Measurements from ENCODE around the gene TSPO. TPM values are rescaled to one million over a fixed set of nuclear protein-coding genes. Genes with fewer than 3 reads are reported as not detected.

TSPO gene
- total RNA-seq, 1 experiment from 2014 or later: 243 TPM

DNA sequence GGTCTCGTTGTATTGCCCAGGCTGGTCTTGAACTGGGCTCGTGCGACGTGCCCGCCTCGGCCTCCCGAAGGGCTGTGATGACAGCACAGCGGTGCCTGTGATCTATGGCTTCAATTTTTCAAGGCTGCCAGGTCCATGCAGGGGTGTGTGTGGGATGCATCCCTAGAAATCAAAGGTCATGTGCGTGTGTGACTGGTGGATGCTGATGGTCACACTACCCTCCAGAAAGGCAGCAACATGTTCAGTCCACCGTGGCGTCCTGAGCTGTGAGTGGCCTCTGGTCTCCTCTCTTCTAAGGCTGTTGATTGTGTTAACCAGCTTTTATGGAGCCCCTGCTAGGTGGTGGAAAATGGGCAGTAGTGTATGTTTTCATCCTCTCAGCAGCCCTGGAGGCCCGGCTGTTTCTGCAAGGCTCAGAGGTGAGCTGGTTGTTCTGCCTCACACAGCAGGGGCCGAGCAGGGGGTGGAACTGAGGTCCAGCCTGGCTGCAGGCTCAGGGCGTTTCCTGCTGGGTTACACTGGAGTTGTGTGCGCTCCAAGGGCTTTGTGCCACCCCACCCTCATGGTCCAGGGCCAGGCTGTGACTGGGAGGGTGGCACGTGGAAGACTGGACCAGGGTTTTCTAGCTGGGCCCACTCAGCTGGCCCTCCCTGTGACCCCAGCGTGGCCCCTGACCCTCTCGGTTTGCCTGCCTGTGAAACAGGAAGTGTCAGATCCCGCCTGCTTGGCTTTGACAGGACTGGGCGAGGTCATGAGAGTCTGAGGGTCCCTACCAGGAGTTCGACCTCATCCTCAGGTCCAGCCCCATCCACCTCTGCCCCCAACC, 33.1 kb upstream of the TSPO start:
- POLR2A ChIA-PET (ENCODE audit: unreplicated experiment): no interaction called here
- no peaks in the 10 kb centered on the region; the same call in 1 of the 2 replicates for H3F3A ChIP-seq (ENCODE audit: insufficient read depth, low read depth)
- BruUV-seq (replicated peaks): no TSS peak
- H3K9me3 ChIP-seq (ENCODE audit: insufficient read depth, low read depth): no peaks in the 10 kb centered on the region
- no peaks in the 10 kb centered on the region for H3K9me2 ChIP-seq (ENCODE audit: insufficient read depth)
- TF ChIP-seq, protein P1, sequence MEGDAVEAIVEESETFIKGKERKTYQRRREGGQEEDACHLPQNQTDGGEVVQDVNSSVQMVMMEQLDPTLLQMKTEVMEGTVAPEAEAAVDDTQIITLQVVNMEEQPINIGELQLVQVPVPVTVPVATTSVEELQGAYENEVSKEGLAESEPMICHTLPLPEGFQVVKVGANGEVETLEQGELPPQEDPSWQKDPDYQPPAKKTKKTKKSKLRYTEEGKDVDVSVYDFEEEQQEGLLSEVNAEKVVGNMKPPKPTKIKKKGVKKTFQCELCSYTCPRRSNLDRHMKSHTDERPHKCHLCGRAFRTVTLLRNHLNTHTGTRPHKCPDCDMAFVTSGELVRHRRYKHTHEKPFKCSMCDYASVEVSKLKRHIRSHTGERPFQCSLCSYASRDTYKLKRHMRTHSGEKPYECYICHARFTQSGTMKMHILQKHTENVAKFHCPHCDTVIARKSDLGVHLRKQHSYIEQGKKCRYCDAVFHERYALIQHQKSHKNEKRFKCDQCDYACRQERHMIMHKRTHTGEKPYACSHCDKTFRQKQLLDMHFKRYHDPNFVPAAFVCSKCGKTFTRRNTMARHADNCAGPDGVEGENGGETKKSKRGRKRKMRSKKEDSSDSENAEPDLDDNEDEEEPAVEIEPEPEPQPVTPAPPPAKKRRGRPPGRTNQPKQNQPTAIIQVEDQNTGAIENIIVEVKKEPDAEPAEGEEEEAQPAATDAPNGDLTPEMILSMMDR (conservative IDR thresholded peaks at IDR 0.05): no peak
- TF ChIP-seq EZH2 (IDR thresholded peaks at IDR 0.05; ENCODE audit: low read depth): no peak
- peaks cover 13% of the 10 kb centered on the region; the same call in 1 of the 2 replicates for H3K4me1 ChIP-seq (replicated peaks; ENCODE audit: insufficient read depth)
- H4K20me1 ChIP-seq (ENCODE audit: insufficient read depth): no peaks in the 10 kb centered on the region
- H2AFZ ChIP-seq: no peak overlapping the region
- no peak overlapping the region for H3K4me3 ChIP-seq
- DNase-seq: peak in 1 of 2 experiments; percentile 27
- no peak overlapping the region for H3K27ac ChIP-seq
- CTCF ChIA-PET: interaction anchor here (0.6 kb wide), 1 partner anchor 429 kb away, joined by 4 read pairs; no protein-coding TSS in a partner anchor
- no peaks in the 10 kb centered on the region for H3K79me2 ChIP-seq (ENCODE audit: low read depth)
- intact Hi-C loops (cut with micrococcal nuclease; ENCODE audit: unreplicated experiment): no loop called here
- H3K36me3 ChIP-seq (ENCODE audit: low read depth): no peaks in the 10 kb centered on the region
- H3K4me2 ChIP-seq: no peak overlapping the region
- H3K27me3 ChIP-seq (ENCODE audit: insufficient read depth, low read depth): no peaks in the 10 kb centered on the region

DNA sequence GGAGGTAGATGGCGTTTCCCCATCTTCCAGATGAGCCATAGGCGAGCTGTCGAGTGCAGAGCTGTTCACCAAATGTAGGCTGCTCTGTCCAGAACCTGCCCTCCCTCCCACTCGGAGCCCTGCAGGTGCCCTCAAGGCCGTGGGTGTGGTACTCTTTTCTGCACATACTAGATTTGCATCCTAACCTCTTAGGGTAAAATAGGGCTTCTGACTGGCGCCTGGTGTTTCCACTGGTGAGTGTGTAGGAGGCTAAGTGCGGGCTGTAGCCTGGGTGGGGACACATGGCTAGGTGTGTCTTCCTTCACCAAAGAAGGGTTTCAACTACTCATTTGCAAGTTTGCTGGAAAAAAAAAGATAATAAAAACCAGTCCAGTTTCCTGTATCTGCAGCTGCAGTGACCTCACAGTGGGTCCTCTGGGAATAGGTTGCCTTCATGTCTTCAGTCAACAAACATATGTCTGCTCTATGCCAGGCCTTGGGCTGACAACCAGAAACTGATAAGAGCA, 32.4 kb upstream of the TSPO start:
- Histone ChIP-seq H3K4me2 (no peak overlapping the region), H3K79me2 (ENCODE audit: low read depth) (no peaks in the 10 kb centered on the region), H3K9me3 (ENCODE audit: insufficient read depth, low read depth) (no peaks in the 10 kb centered on the region), H3K9me2 (ENCODE audit: insufficient read depth) (no peaks in the 10 kb centered on the region), H3K4me1 (replicated peaks; ENCODE audit: insufficient read depth) (peaks cover 10% of the 10 kb centered on the region; the same call in 1 of the 2 replicates), H3F3A (ENCODE audit: insufficient read depth, low read depth) (no peaks in the 10 kb centered on the region; the same call in 1 of the 2 replicates), H3K36me3 (ENCODE audit: low read depth) (no peaks in the 10 kb centered on the region), H3K4me3 (no peak overlapping the region), H3K27ac (no peak overlapping the region), H3K27me3 (ENCODE audit: insufficient read depth, low read depth) (no peaks in the 10 kb centered on the region), H2AFZ (no peak overlapping the region), H4K20me1 (ENCODE audit: insufficient read depth) (no peaks in the 10 kb centered on the region)
- BruUV-seq (replicated peaks): no TSS peak
- ChIA-PET POLR2A (ENCODE audit: unreplicated experiment) (no interaction called here), CTCF (interaction anchor here (0.6 kb wide), 1 partner anchor 429 kb away, joined by 4 read pairs; no protein-coding TSS in a partner anchor)
- DNase-seq: no peak
- intact Hi-C loops (cut with micrococcal nuclease; ENCODE audit: unreplicated experiment): no loop called here
- TF ChIP-seq, protein P1 (conservative IDR thresholded peaks at IDR 0.05): no peak
- TF ChIP-seq EZH2 (IDR thresholded peaks at IDR 0.05; ENCODE audit: low read depth): no peak

DNA sequence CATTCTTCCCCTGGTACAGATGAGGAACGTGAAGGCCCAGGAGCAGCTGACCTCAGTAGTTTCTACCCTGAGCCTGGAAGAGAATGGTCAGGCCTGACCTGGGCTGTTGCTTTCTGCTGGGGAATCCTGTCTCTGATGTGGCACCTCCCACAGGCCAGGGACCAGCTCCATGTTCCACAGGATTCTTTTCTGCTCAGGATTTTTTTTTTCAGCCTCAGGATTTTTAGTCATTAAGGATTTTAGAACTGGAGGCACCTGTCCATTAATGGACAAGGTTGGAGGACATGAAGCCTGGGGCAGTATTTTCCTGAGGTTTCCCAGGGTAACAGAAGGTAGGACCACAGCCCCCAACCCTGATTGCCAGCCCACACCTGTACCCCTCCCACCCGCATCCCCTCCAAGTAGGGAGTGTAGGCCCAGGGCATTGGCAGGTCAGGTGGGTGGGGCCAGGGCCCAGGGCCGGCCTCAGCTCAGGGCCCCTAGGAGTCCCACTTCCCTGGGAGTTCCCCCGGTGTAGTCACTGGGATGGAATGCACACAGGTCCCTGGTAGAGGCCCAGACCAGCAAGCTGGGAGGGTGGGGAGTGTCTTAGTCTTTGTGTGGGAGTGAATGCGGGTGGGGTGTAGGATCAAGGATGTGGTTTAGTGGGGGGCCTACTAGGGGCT, 24.7 kb upstream of the TSPO start:
- peak; percentile 89 to 93 for DNase-seq
- intact Hi-C loops (cut with micrococcal nuclease; ENCODE audit: unreplicated experiment): loop anchor here (1.0 to 10.0 kb wide), 4 partner anchors 32 to 263 kb away; no protein-coding TSS in a partner anchor
- Histone ChIP-seq H3K27me3 (ENCODE audit: insufficient read depth, low read depth) (no peaks in the 10 kb centered on the region), H3F3A (ENCODE audit: insufficient read depth, low read depth) (peaks cover 54% of the 10 kb centered on the region), H2AFZ (no peak overlapping the region), H3K36me3 (ENCODE audit: low read depth) (peaks cover 2% of the 10 kb centered on the region; the same call in 1 of the 2 replicates), H3K4me1 (replicated peaks; ENCODE audit: insufficient read depth) (peaks cover 46% of the 10 kb centered on the region), H3K4me3 (peak overlapping the region; percentile 10; the same call in 1 of the 2 replicates), H3K4me2 (peak overlapping the region; percentile 73), H4K20me1 (ENCODE audit: insufficient read depth) (peaks cover 12% of the 10 kb centered on the region; the same call in 1 of the 2 replicates), H3K9me2 (ENCODE audit: insufficient read depth) (no peaks in the 10 kb centered on the region), H3K79me2 (ENCODE audit: low read depth) (no peaks in the 10 kb centered on the region; the same call in 1 of the 2 replicates), H3K27ac (peak overlapping the region; percentile 92), H3K9me3 (ENCODE audit: insufficient read depth, low read depth) (no peaks in the 10 kb centered on the region)
- ChIA-PET POLR2A (ENCODE audit: unreplicated experiment) (interaction anchor here (0.5 to 0.7 kb wide), 7 partner anchors 16 to 111 kb away, joined by 3 to 20 read pairs (median 5); partner anchors contain the start of genes BIK and TSPO), CTCF (interaction anchor here (0.7 kb wide), 4 partner anchors 29 to 464 kb away, joined by 3 to 9 read pairs (median 6); no protein-coding TSS in a partner anchor)
- no TSS peak for BruUV-seq (replicated peaks)
- TF ChIP-seq, protein P1 (conservative IDR thresholded peaks at IDR 0.05): no peak
- TF ChIP-seq EZH2 (IDR thresholded peaks at IDR 0.05; ENCODE audit: low read depth): no peak

Measured in PC-9 (cell line).